GM20431 (cell line): ENCODE data around the gene TSPAN8.
"Not testable (repeated sequence)": the region's sequence is repeated elsewhere in the genome, so short reads cannot be mapped to it uniquely, and the experiment has no call there.

ENCODE experiments used
- in situ Hi-C: fragments of 300-500 bp; cut with MseI, MboI; formaldehyde crosslinking; loops from one replicate; pipeline ENCODE4 v1.15.0; 2020; ENCODE audit warnings: low sequenced_read_pairs; ENCODE audit not compliant: unreplicated experiment

Gene TSPAN8

GRCh38 chr12:71134405-71134804, 23.4 kb downstream of the TSPAN8 start:
- in situ Hi-C loops = no loop called here

DNA sequence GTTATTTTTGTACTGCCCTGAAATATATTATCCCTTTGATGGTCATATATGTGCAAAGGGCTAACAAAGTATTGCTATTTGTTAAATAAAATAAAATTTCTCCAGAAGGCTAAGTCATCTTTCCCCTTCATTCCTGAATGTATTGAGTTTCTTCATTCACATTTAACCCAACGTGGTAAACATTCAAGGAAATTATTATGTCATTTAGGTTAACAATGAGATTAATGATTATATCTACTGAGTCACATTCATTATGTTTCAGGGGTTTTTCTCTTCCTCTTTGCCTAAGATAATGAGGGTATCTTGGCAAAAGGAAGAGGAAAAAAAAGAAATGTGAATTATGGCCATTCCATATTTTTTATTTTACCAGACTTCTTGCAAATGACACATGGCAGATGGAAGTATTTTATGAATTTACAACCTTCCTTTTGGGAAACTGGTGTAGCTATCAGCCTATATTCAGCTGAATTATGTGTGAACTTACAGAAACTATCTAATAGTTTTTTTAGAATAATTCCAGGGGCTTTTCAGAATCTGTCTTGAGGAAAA, 27.2 kb downstream of the TSPAN8 start:
- in situ Hi-C loops = no loop called here

DNA sequence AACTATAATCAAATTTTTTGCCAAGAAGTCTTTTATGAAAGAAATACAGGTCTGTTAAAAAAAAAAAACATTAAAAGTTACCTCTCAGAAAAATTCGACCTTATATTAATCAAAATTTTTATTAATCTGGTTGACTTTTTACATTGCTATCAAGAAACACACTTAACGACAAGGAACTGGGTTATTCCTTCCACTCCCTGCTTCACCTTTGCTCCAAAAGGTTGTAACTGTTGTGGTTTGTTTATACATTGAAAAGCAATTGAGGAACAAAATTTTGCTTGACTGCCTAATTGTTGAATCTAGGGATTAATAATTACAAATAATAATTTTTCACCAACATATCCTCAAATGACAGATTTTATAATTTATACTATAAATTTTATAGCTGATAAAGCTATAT, 28.4 kb downstream of the TSPAN8 start:
- in situ Hi-C loops = no loop called here

DNA sequence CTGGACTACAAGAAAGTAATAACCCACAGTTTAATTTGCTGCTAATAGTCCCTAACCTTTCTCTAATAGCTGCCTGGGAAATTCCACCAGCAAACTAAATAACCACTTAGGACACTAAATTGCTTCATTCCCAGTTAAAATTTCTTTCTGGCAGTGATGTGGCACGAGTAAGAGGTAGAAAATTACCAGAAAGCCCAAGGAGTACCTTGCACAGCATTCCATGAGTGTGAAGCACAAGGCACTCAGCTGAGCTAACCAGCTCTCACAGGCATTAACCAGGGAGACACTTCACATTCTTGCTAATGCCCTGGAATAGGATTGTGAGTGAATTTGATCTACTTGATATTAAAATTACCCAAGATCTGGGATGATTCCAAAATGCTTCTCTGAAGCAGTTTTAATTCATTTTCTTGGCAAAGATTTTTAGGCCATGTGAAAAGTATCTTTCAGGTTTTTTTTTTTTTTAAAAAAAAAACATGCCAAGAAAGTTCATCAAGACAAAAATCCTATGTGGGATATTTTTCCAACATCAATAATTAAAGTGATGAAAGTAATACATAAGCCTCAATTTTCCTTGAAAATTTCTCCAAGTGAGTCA, 29.5 kb downstream of the TSPAN8 start:
- in situ Hi-C loops = no loop called here

DNA sequence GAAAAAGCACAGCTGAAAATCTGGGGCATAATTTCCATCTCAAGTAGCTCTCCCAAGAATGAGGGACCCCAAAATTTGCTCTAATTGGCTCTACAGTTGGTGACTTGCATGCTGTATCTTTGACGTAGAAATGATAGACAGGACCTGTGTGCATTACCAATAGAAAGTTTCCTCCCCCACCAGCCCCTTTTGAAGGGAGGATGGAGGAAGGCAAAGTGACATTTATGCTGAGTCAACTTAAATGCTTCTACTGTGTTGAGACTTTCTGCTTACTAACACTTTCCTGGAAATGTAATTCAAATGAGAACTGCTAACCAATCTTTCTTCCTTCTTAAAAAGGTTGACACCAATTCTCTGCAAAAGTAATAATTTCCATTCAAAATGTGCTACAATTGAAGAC, 31.9 kb downstream of the TSPAN8 start:
- in situ Hi-C loops = no loop called here

- in situ Hi-C loops = no loop called here
Observed at GRCh38 chr12:71125515-71125914, 32.3 kb downstream of the TSPAN8 start.

DNA sequence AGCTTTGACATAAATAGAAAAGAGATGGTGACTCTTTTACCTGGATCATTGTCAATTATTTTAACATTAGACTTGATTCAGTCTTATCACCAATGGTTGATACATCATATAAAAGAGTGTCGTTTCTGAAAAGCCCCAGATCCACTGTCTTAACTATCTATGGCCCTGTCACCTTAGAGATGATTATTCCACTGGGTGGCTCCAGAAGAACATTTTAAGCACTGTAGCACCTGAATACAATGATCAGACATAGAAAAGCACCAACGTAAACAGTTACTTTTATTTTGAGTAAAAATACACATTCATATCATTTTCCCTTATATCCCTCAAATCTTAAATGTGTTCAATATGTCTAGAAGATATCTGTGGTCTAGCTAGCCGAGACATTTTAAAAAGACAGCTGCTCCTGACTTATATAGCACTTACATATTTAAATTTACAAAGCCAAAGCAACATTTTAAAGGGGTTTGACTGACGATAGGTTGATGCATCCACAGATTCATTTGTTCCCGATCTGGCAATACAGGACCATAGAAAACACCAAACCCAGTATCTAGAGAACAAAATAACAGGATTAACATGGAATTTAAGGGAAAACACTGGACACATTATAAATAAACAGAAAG, 32.9 kb downstream of the TSPAN8 start:
- in situ Hi-C loops = no loop called here

- in situ Hi-C loops = not testable (repeated sequence)
Observed at GRCh38 chr12:71113148-71113547, 44.7 kb downstream of the TSPAN8 start.

DNA sequence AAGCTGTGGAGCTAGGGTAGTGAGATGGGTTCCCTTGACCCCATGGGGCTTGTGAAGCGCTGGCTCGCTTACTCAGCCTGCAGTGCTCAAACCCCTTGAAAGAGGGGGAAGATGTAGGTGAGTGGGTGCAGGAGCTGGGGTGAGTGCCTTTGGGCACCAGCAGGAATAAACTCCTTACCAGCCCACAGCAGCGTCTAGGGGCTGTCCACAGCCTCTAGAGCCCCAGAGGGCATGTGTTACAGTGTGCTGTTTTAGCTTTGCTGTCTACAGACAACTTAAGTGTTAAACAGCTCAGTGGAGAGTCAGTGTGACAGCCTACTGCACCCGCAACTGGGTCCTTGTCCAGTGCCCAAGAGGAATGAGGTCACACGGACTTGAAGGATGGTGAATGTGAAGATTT, 48.0 kb downstream of the TSPAN8 start:
- in situ Hi-C loops = no loop called here

- in situ Hi-C loops = no loop called here
Observed at GRCh38 chr12:71108355-71108754, 49.4 kb downstream of the TSPAN8 start.

GRCh38 chr12:71107936-71108335, 49.9 kb downstream of the TSPAN8 start:
- in situ Hi-C loops = no loop called here

GRCh38 chr12:71105956-71106355, 51.8 kb downstream of the TSPAN8 start:
- in situ Hi-C loops = no loop called here

- in situ Hi-C loops = no loop called here
Observed at GRCh38 chr12:71092290-71092689, 65.5 kb downstream of the TSPAN8 start.

- in situ Hi-C loops = no loop called here
Observed at GRCh38 chr12:71090971-71091370, 66.8 kb downstream of the TSPAN8 start.

- in situ Hi-C loops = no loop called here
Observed at GRCh38 chr12:71085575-71085974, 72.2 kb downstream of the TSPAN8 start.

- in situ Hi-C loops = no loop called here
Observed at GRCh38 chr12:71075743-71076142, 82.1 kb downstream of the TSPAN8 start.
